ENCODE results near the gene DCAF7.

DNA sequence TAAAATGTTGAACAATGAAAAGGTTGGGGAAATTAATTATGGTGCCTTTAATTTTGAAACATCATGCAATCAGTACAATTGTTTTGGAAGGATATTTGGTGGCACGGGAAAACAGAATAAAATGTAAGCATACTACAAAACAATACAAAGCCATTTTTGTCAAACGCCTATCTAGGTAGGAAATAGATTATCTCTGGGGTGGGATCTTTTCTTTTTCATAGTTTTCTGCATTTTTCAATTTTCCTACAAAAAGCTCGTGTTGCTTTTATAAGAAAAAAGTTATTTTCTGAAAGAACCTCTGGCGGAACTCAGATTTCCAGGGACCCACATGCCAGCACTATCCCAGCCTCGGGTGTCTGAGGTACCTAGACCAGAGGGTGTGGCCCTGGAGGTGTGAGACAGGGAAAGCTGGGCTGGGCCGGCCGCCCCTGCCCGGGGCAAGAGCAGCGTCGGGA, 71.0 kb downstream of the DCAF7 start:
- no peak for TF ChIP-seq ZNF274 (IDR thresholded peaks at IDR 0.05; ENCODE audit: low read depth, low read length)
- TF ChIP-seq SUZ12 (IDR thresholded peaks at IDR 0.05; ENCODE audit: extremely low read depth, insufficient read depth, insufficient read length) = no peak
- no peak for TF ChIP-seq YY1 (IDR thresholded peaks at IDR 0.05; ENCODE audit: insufficient read depth, insufficient read length)

Data from NT2/D1 (cell line).